ENCODE measurements around the gene APCDD1L. TPM values are rescaled to one million over a fixed set of nuclear protein-coding genes. Genes with fewer than 3 reads are reported as not detected.

APCDD1L gene
- total and polyA plus RNA-seq, 2 of the 8 experiments (the other 6 are each of a cell fraction or from before 2014, with no cell fraction given) = 0.83 to 3.1 TPM

- Histone ChIP-seq H2BK20ac (ENCODE audit: low read length) (no peak overlapping the region), H3K27ac (ENCODE audit: low read depth, low read length) (no peak overlapping the region), H3K79me1 (ENCODE audit: low read depth, low read length) (no peaks in the 10 kb centered on the region), H3K9me3 (ENCODE audit: insufficient read depth in 2 of 2, low read depth in 1 of 2, low read length in 1 of 2) (peaks cover 24 to 29% of the 10 kb centered on the region in 2 experiments), H4K8ac (ENCODE audit: extremely low read depth, insufficient read depth, low read length) (no peak overlapping the region), H3K14ac (ENCODE audit: insufficient read length) (no peak overlapping the region), H3K9ac (replicated peaks in 1 of 4; ENCODE audit: extremely low read depth in 1 of 4, low read depth in 3 of 4, low read length in 3 of 4) (no peak overlapping the region), H3K23ac (ENCODE audit: insufficient read length) (no peak overlapping the region), H3K23me2 (ENCODE audit: low read depth, low read length) (no peaks in the 10 kb centered on the region; the same call in 1 of the 2 replicates), H2AK5ac (ENCODE audit: low read depth, low read length) (no peak overlapping the region), H3K4me3 (ENCODE audit: extremely low read depth in 1 of 4, insufficient read depth in 2 of 4, low read depth in 3 of 4, low read length in 4 of 4) (no peak overlapping the region), H2BK15ac (ENCODE audit: low read length) (no peak overlapping the region), H2BK120ac (replicated peaks; ENCODE audit: low read depth, low read length) (no peak overlapping the region), H3K27me3 (replicated peaks in 1 of 4; ENCODE audit: control insufficient read depth in 3 of 4, extremely low read depth in 1 of 4, insufficient read depth in 3 of 4, low read length in 3 of 4) (no peaks in the 10 kb centered on the region; a peak in 1 of 7 replicates), H2BK12ac (ENCODE audit: low read depth, low read length) (no peak overlapping the region), H3K4ac (replicated peaks; ENCODE audit: insufficient read length, low read depth, low read length) (no peak overlapping the region), H2AFZ (ENCODE audit: low read length) (no peak overlapping the region), H4K91ac (replicated peaks; ENCODE audit: insufficient read length, low read length) (no peak overlapping the region), H2BK5ac (ENCODE audit: low read depth, low read length) (no peak overlapping the region), H3K4me1 (replicated peaks in 1 of 4; ENCODE audit: control insufficient read depth in 3 of 4, insufficient read depth in 4 of 4, low read length in 3 of 4) (no peaks in the 10 kb centered on the region), H3K36me3 (ENCODE audit: control insufficient read depth in 2 of 4, insufficient read depth in 4 of 4, low read length in 3 of 4) (no peaks in the 10 kb centered on the region), H3K79me2 (ENCODE audit: control insufficient read depth in 1 of 2, insufficient read depth in 2 of 2, low read length in 2 of 2) (no peaks in the 10 kb centered on the region), H3K4me2 (ENCODE audit: insufficient read depth in 1 of 2, low read depth in 2 of 2, low read length in 2 of 2) (no peak overlapping the region), H4K20me1 (replicated peaks in 1 of 2; ENCODE audit: control insufficient read depth in 1 of 2, insufficient read depth in 2 of 2, low read length in 2 of 2) (no peaks in the 10 kb centered on the region), H3K18ac (ENCODE audit: extremely low read depth, low read length) (no peak overlapping the region), H3K56ac (replicated peaks; ENCODE audit: insufficient read length, low read depth, low read length) (no peak overlapping the region), H4K5ac (ENCODE audit: insufficient read length, low read depth, low read length) (no peak overlapping the region)
- CTCF ChIA-PET (ENCODE audit: partially characterized antibody) = no interaction called here
- POLR2A ChIA-PET (ENCODE audit: partially characterized antibody) = interaction anchor here (0.6 kb wide), 1 partner anchor 155 kb away, joined by 3 read pairs; no protein-coding TSS in a partner anchor
- 94% methylated on average over 3 of the region's 3 CpGs; no CpG with 5 or more reads in 1 of the 2 experiments for WGBS, 2 experiments (ENCODE audit: extremely low coverage in 1 of 2, insufficient coverage in 1 of 2, insufficient read length in 1 of 2, insufficient replicate concordance in 2 of 2, low coverage in 1 of 2, low lambda C conversion rate in 2 of 2, missing lambda C conversion rate in 1 of 2)
- DNase-seq (ENCODE audit: low read depth in 1 of 2, low spot score in 2 of 2) (no peak), FAIRE-seq (no peak)
- no peak for TF ChIP-seq RXRA (IDR thresholded peaks at IDR 0.05; ENCODE audit: insufficient read depth, low read depth, low read length)
Observed at GRCh38 chr20:58504566-58504965, 10.6 kb downstream of the APCDD1L start.
